Activated CD8-positive, alpha-beta memory T cell treated with anti-CD3 and anti-CD28 coated beads, Interleukin-2, amount 50 U/mL, for 48 hours (primary cell): ENCODE measurements around the gene MDC1.
A peak's percentile ranks its signal among the peaks of the same experiment; 100 is the strongest.

Source experiments
- DNase-seq: peaks from one replicate; pipeline ENCODE4 v3.0.0-alpha.2; 2020

The MDC1 gene

GRCh38 chr6:30696432-30696831, 20.6 kb downstream of the MDC1 start:
- no peak for DNase-seq

GRCh38 chr6:30691208-30691847, 25.8 kb downstream of the MDC1 start:
- no peak for DNase-seq

GRCh38 chr6:30690403-30691207, 26.5 kb downstream of the MDC1 start, which contains the start of gene NRM:
NRM (minus strand) TSS chr6:30690984; CDS start chr6:30690974, 10 bp downstream.
- peak; percentile 90 for DNase-seq

- no peak for DNase-seq
Observed at GRCh38 chr6:30689985-30690384, 27.1 kb downstream of the MDC1 start.

GRCh38 chr6:30689022-30689865, 27.8 kb downstream of the MDC1 start:
- DNase-seq, result no peak

GRCh38 chr6:30688569-30688968, 28.5 kb downstream of the MDC1 start:
- no peak for DNase-seq

GRCh38 chr6:30687659-30688431, 29.2 kb downstream of the MDC1 start:
- DNase-seq, result no peak

GRCh38 chr6:30686908-30687658, 30.0 kb downstream of the MDC1 start:
- peak; percentile 90 for DNase-seq

- DNase-seq, result peak; percentile 89
Observed at GRCh38 chr6:30686009-30686907, 30.8 kb downstream of the MDC1 start, which contains the start of gene PPP1R18. PPP1R18 (minus strand) TSS chr6:30686645; CDS start chr6:30686018, 627 bp downstream.

GRCh38 chr6:30685157-30686008, 31.7 kb downstream of the MDC1 start:
- DNase-seq, result peak; percentile 63

GRCh38 chr6:30684386-30685156, 32.5 kb downstream of the MDC1 start:
- peak; percentile 71 for DNase-seq

- DNase-seq, result no peak
Observed at GRCh38 chr6:30683980-30684338, 33.1 kb downstream of the MDC1 start.

- DNase-seq, result no peak
Observed at GRCh38 chr6:30683183-30683979, 33.7 kb downstream of the MDC1 start.

GRCh38 chr6:30682143-30683117, 34.7 kb downstream of the MDC1 start:
- peak; percentile 90 for DNase-seq

GRCh38 chr6:30681766-30682142, 35.3 kb downstream of the MDC1 start:
- DNase-seq, result no peak

- DNase-seq, result no peak
Observed at GRCh38 chr6:30679765-30680535, 37.1 kb downstream of the MDC1 start.
